Breast epithelium (tissue), 3 donors: ENCODE data around the gene FRMD5.

Source experiments
- CTCF ChIP-seq, 3 donors: fragments of 450-650 bp; IDR thresholded peaks; one replicate each; pipeline ENCODE4 v1.5.1; 2016 to 2017; ENCODE audit warnings: antibody characterized with exemption in 3 of 3, mild to moderate bottlenecking in 3 of 3, moderate library complexity in 3 of 3
- POLR2A ChIP-seq: fragments of 450-650 bp; IDR thresholded peaks from one replicate; pipeline ENCODE4 v1.6.1; 2016; ENCODE audit warnings: antibody characterized with exemption, mild to moderate bottlenecking, moderate library complexity

GRCh38 chr15:43931119-43931518, 264.0 kb downstream of the FRMD5 start:
- TF ChIP-seq CTCF (IDR thresholded peaks at IDR 0.05) (no peak), POLR2A (no peak)
